ENCODE measurements around the gene ANKRD40CL.

DNA sequence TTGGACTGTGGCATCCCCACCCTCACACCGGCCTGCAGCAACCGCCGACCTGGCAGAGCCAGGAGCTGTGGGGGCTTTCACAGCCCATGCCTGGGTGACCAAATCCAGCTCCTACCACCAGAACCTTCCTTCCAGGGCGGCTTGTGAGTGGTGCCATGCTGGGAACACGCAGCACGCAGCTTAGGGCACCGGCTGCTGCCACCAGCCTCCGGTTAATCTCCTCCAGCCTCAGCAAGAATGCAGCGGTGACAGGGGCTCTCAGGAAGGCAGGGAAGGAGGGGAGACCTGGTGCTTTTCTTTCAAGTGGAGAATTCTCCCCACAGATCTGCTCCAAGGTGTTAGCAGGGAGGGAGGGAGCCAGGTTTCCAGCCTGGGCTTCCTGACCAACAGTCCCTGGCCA, 32.3 kb upstream of the ANKRD40CL start:
- TF ChIP-seq, protein P1, sequence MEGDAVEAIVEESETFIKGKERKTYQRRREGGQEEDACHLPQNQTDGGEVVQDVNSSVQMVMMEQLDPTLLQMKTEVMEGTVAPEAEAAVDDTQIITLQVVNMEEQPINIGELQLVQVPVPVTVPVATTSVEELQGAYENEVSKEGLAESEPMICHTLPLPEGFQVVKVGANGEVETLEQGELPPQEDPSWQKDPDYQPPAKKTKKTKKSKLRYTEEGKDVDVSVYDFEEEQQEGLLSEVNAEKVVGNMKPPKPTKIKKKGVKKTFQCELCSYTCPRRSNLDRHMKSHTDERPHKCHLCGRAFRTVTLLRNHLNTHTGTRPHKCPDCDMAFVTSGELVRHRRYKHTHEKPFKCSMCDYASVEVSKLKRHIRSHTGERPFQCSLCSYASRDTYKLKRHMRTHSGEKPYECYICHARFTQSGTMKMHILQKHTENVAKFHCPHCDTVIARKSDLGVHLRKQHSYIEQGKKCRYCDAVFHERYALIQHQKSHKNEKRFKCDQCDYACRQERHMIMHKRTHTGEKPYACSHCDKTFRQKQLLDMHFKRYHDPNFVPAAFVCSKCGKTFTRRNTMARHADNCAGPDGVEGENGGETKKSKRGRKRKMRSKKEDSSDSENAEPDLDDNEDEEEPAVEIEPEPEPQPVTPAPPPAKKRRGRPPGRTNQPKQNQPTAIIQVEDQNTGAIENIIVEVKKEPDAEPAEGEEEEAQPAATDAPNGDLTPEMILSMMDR (IDR thresholded peaks at IDR 0.05) = no peak
- TF ChIP-seq EP300 (IDR thresholded peaks at IDR 0.05) (no peak), POLR2A (IDR thresholded peaks at IDR 0.05) (no peak)

Data from tibial nerve (tissue), 4 donors.